OCI-LY7 (cell line): ENCODE data around the gene WDR54. TPM values are rescaled to one million over a fixed set of nuclear protein-coding genes. Genes with fewer than 3 reads are reported as not detected.

Experiments used
- BruUV-seq: library from RNA; stranded (reverse); fragments of 400-500 nt; replicated peaks from 2 replicates; lab custom pipeline; 2021; lab: Mats Ljungman, UMichigan
- CTCF ChIA-PET: fragments of 300-600 bp; sonication (Branson Sonifier 250); formaldehyde crosslinking; loops from one replicate; lab custom pipeline; 2022; ENCODE audit warnings: antibody characterized with exemption; ENCODE audit not compliant: unreplicated experiment; lab: Charles Lee
- POLR2A ChIA-PET: fragments of 300-600 bp; sonication (Branson Sonifier 250); formaldehyde crosslinking; loops from one replicate; lab custom pipeline; 2022; ENCODE audit warnings: antibody characterized with exemption; lab: Charles Lee
- DNase-seq: peaks from one replicate; pipeline ENCODE4 v3.0.0-alpha.2; 2015; ENCODE audit warnings: low spot score
- H2AFZ ChIP-seq: fragments of 200-600 bp; sonication (generic), shearing (Covaris generic); 2 replicates; pipeline ENCODE4 v1.6.1; 2014; ENCODE audit warnings: mild to moderate bottlenecking, antibody characterized with exemption, low read length, moderate library complexity
- H3K27ac ChIP-seq: fragments of 200-600 bp; sonication (generic); 2 replicates; pipeline ENCODE4 v1.5.1; 2014; ENCODE audit warnings: mixed run types, low read depth, mild to moderate bottlenecking, moderate library complexity, low read length, inconsistent platforms; ENCODE audit not compliant: poor library complexity, severe bottlenecking
- H3K36me3 ChIP-seq: fragments of 200-600 bp; sonication (generic); 2 replicates; pipeline ENCODE4 v1.6.1; 2014; ENCODE audit warnings: mild to moderate bottlenecking, antibody characterized with exemption, low read length, moderate library complexity, mixed read lengths; ENCODE audit not compliant: insufficient read depth
- H3K4me1 ChIP-seq: fragments of 200-600 bp; sonication (generic); 2 replicates; pipeline ENCODE4 v1.5.1; 2014; ENCODE audit warnings: mild to moderate bottlenecking, low read length; ENCODE audit not compliant: insufficient read depth, poor library complexity, severe bottlenecking
- H3K4me2 ChIP-seq: fragments of 200-600 bp; sonication (generic); 2 replicates; pipeline ENCODE4 v1.6.1; 2014; ENCODE audit warnings: mild to moderate bottlenecking, low read length
- H3K4me3 ChIP-seq: fragments of 200-600 bp; sonication (generic); 2 replicates; pipeline ENCODE4 v1.5.1; 2014; ENCODE audit warnings: mild to moderate bottlenecking, low read depth, low read length; ENCODE audit not compliant: poor library complexity, severe bottlenecking
- H3K79me2 ChIP-seq: fragments of 200-600 bp; sonication (generic); 2 replicates; pipeline ENCODE4 v1.6.1; 2016; ENCODE audit warnings: low read depth, mild to moderate bottlenecking, low read length, moderate library complexity, mixed read lengths; ENCODE audit not compliant: insufficient read depth
- H3K9me2 ChIP-seq: fragments of 200-600 bp; sonication (generic); 2 replicates; pipeline ENCODE4 v1.6.1; 2016; ENCODE audit warnings: mild to moderate bottlenecking, low read length, mixed read lengths; ENCODE audit not compliant: insufficient read depth
- H3K9me3 ChIP-seq: fragments of 200-600 bp; sonication (generic); 2 replicates; pipeline ENCODE4 v1.6.1; 2014; ENCODE audit warnings: mild to moderate bottlenecking, mixed run types, low read length, mixed read lengths
- H4K20me1 ChIP-seq: fragments of 200-600 bp; sonication (generic); 2 replicates; pipeline ENCODE4 v1.6.1; 2014; ENCODE audit warnings: mild to moderate bottlenecking, antibody characterized with exemption, low read length, moderate library complexity, mixed read lengths; ENCODE audit not compliant: insufficient read depth
- CTCF ChIP-seq: fragments of 200-600 bp; sonication (generic); conservative IDR thresholded peaks from 2 replicates; pipeline ENCODE4 v1.5.1; 2014; ENCODE audit warnings: mild to moderate bottlenecking, antibody characterized with exemption, low read length, moderate library complexity, mixed read lengths
- EZH2phosphoT487 ChIP-seq: fragments of 200-600 bp; sonication (generic); IDR thresholded peaks from 2 replicates; pipeline ENCODE4 v1.6.1; 2018; ENCODE audit warnings: low read depth, borderline replicate concordance, mild to moderate bottlenecking, mixed run types, antibody characterized with exemption, low read length, moderate library complexity, mixed read lengths
- intact Hi-C: fragments of 100-400 bp; cut with micrococcal nuclease; formaldehyde crosslinking; loops from one replicate; pipeline ENCODE4 v1.10.0; 2022; ENCODE audit not compliant: unreplicated experiment
- total RNA-seq, 2 experiments: library from RNA; depleted of rRNA in 1 of 2; stranded (reverse); fragments of >200 nt in 1 of 2; shearing (Covaris generic) in 1 of 2; gene quantifications; 2 replicates each; pipeline ENCODE4 v1.2.3, GENCODE V29; 2014 to 2022

The WDR54 gene
- total RNA-seq, 2 experiments from 2014 or later, result 64.7 to 89.5 TPM

DNA sequence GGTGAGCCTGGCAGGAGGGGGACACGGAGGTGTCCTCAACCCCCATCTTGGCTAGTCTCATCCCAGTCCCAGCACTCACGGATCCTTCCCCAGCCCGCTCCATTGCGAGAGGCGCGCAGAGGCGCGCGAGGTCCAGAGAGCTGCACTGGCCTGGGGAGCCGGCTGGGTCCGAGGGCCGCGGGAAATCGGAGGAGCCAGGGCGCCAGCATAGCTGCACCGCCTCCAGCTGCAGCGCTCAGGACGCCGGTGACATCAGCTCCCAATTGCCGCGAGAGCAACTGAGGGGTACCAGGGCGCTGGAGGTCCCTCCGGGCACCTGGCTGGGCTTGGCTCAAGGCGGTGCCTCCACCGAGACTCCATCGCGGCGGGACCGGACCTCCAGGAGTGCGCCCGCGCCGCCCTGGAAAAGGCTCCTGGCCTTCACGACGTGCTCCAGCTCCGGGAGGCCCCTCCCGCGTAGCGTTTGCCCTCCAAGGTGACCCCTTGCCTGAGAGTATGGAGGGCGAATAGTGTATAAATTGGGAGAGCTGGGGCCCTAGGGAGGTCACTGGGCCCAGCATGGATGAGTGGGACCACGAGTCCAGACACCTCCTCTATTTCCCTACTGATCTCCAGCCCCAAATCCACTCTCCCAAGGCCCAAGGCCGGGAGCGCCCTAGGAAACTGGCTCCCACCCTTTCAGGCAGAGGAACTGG is 14.7 kb downstream of the WDR54 start:
- Histone ChIP-seq H3K9me2 (no peaks in the 10 kb centered on the region), H3K27ac (no peak overlapping the region), H3K4me3 (no peak overlapping the region), H3K4me2 (no peak overlapping the region), H3K79me2 (no peaks in the 10 kb centered on the region), H3K9me3 (no peaks in the 10 kb centered on the region), H4K20me1 (no peaks in the 10 kb centered on the region), H3K4me1 (peaks cover 25% of the 10 kb centered on the region), H2AFZ (no peak overlapping the region; the same call in 1 of the 2 replicates), H3K36me3 (no peaks in the 10 kb centered on the region)
- intact Hi-C loops, result no loop called here
- no TSS peak for BruUV-seq
- TF ChIP-seq CTCF, result no peak
- no peak for TF ChIP-seq EZH2phosphoT487
- no peak for DNase-seq
- ChIA-PET POLR2A (no interaction called here), CTCF (no interaction called here)

DNA sequence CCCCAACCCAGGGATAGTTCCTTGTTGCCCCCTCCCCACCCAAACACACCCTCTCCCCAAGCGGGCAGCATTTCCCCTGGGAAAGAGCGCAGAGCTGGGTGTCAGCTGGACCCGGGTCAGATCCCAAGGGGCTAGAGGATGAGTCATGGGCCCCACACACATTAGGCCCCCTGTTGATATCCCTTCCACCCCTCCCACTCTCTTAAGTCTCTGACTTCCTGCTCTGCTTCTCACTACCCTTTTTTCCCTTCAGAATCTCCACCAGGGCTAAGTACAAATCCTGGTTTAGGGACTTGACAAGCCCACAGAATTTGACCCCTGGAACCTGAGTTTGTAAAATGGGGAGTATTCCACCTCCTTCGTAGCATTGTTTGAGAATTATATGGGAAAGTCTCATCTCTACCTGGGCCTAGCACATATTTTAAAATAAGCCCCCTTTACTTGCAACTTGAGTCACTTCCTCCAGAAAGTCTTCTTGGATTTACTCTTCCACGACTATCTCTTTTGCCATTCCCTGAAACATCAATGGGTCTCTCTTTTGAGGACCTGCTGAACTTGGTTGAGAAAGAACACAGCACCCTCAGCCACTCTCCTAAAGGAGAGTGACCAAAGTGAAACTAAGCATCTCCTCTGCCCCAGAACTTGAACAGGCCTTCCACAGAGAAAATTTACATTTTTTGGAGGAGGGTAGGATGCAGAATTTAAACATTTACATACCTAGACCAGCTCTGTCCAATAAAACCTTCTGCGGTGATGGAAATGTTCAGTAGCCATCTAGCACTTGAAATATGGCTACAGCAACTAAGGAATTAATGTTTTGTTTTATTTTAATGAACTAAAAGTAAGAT is 15.5 kb downstream of the WDR54 start:
- no TSS peak for BruUV-seq
- Histone ChIP-seq H3K36me3 (no peaks in the 10 kb centered on the region), H3K4me3 (no peak overlapping the region), H3K4me2 (peak overlapping the region; percentile 51), H2AFZ (peak overlapping the region; percentile 52), H4K20me1 (no peaks in the 10 kb centered on the region), H3K9me3 (no peaks in the 10 kb centered on the region), H3K4me1 (peaks cover 25% of the 10 kb centered on the region), H3K9me2 (no peaks in the 10 kb centered on the region), H3K79me2 (no peaks in the 10 kb centered on the region), H3K27ac (no peak overlapping the region)
- CTCF ChIA-PET, result no interaction called here
- TF ChIP-seq CTCF (no peak), EZH2phosphoT487 (no peak)
- POLR2A ChIA-PET, result no interaction called here
- peak; percentile 37 for DNase-seq
- intact Hi-C loops, result no loop called here

DNA sequence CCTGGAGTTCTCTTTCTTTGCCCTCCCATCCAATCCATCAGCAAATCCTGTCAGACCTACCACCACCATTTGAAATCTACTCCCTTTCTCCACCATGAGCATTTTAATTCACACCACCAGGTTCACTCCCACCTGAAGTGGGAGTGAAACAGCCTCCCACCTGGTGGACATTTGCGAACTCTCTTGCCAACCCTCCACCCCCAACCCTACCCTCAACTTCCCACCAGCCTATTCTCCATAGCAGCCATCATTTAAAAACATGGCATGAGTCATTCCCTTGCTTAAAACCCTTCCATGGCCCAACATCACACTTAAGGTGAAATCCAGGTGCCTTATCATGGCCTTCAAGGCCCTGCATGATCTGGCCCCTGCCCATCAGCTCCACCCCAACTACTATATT is 16.7 kb downstream of the WDR54 start:
- POLR2A ChIA-PET, result interaction anchor here (0.6 to 1.6 kb wide), 2 partner anchors 11 to 29 kb away, joined by 3 to 5 read pairs; no protein-coding TSS in a partner anchor
- no peak overlapping the region for H3K4me3 ChIP-seq
- peaks cover 25% of the 10 kb centered on the region for H3K4me1 ChIP-seq
- TF ChIP-seq CTCF, result no peak
- no peak for TF ChIP-seq EZH2phosphoT487
- no peak for DNase-seq
- no peak overlapping the region for H3K4me2 ChIP-seq
- no peaks in the 10 kb centered on the region for H3K9me2 ChIP-seq
- H3K9me3 ChIP-seq, result no peaks in the 10 kb centered on the region
- no peak overlapping the region for H3K27ac ChIP-seq
- H2AFZ ChIP-seq, result no peak overlapping the region
- CTCF ChIA-PET, result no interaction called here
- H3K36me3 ChIP-seq, result no peaks in the 10 kb centered on the region
- H3K79me2 ChIP-seq, result no peaks in the 10 kb centered on the region
- intact Hi-C loops, result no loop called here
- H4K20me1 ChIP-seq, result no peaks in the 10 kb centered on the region
- BruUV-seq, result no TSS peak
